ENCODE data around the gene CARD14. TPM values are rescaled to one million over a fixed set of nuclear protein-coding genes. Genes with fewer than 3 reads are reported as not detected.
"Not testable (repeated sequence)": the region's sequence is repeated elsewhere in the genome, so short reads cannot be mapped to it uniquely, and the experiment has no call there.

Gene CARD14
- total RNA-seq, 1 donor from 2014 or later, result 0.60 TPM

DNA sequence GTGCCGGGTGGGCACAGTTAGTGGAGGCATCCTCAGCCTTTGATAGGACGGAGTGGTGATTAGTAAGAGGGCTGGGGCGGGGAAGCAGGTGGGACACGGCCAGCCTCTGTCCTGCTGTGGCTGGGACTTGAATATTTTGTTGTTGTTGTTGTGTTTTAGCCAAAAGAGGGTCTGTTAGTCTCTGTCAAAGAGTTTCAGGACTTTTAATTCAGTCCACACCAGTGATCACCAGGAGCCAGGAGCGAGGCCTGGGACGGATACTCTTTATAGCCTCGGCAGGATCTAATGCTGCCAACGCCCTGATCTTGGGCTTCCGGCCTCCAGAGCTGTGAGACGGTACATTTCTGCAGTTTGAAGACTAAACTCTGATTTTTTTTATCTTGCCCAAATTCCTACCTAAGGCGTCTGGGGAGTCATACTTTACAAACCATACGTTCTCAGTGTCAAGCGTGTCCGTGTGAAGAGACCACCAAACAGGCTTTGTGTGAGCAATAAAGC, 87.9 kb downstream of the CARD14 start:
- no peak overlapping the region for H2AFZ ChIP-seq (replicated peaks)
- H3K27me3 ChIP-seq, result peaks cover 15% of the 10 kb centered on the region
- no peaks in the 10 kb centered on the region for H3K79me2 ChIP-seq (ENCODE audit: low read depth)
- peaks cover 28% of the 10 kb centered on the region for H3K4me1 Mint-ChIP-seq
- H3K4me1 ChIP-seq, result peaks cover 10% of the 10 kb centered on the region
- H3K27me3 Mint-ChIP-seq (ENCODE audit: insufficient read depth, low read depth), result peaks cover 6% of the 10 kb centered on the region
- no peak for TF ChIP-seq EZH2phosphoT487 (IDR thresholded peaks at IDR 0.05)
- TF ChIP-seq EZH2 (IDR thresholded peaks at IDR 0.05), result no peak
- TF ChIP-seq, protein P1, sequence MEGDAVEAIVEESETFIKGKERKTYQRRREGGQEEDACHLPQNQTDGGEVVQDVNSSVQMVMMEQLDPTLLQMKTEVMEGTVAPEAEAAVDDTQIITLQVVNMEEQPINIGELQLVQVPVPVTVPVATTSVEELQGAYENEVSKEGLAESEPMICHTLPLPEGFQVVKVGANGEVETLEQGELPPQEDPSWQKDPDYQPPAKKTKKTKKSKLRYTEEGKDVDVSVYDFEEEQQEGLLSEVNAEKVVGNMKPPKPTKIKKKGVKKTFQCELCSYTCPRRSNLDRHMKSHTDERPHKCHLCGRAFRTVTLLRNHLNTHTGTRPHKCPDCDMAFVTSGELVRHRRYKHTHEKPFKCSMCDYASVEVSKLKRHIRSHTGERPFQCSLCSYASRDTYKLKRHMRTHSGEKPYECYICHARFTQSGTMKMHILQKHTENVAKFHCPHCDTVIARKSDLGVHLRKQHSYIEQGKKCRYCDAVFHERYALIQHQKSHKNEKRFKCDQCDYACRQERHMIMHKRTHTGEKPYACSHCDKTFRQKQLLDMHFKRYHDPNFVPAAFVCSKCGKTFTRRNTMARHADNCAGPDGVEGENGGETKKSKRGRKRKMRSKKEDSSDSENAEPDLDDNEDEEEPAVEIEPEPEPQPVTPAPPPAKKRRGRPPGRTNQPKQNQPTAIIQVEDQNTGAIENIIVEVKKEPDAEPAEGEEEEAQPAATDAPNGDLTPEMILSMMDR (IDR thresholded peaks at IDR 0.05), result no peak
- peaks cover 13% of the 10 kb centered on the region for H4K20me1 ChIP-seq (ENCODE audit: low read depth)
- no peaks in the 10 kb centered on the region for H3K36me3 ChIP-seq
- no peaks in the 10 kb centered on the region for H3K9me3 ChIP-seq (ENCODE audit: low read depth)
- H3K4me2 ChIP-seq, result no peak overlapping the region
- H3K4me3 Mint-ChIP-seq, result no peak overlapping the region
- peak overlapping the region; percentile 23 for H3K27ac Mint-ChIP-seq
- no peaks in the 10 kb centered on the region for H3K36me3 Mint-ChIP-seq
- H3F3A ChIP-seq (ENCODE audit: low read depth), result peaks cover 47% of the 10 kb centered on the region
- no peak overlapping the region for H3K27ac ChIP-seq
- H3K9me3 Mint-ChIP-seq, result peaks cover 2% of the 10 kb centered on the region
- no peak for DNase-seq (ENCODE audit: low spot score)
- H3K4me3 ChIP-seq, result no peak overlapping the region
- no peak overlapping the region for H3K9ac ChIP-seq

DNA sequence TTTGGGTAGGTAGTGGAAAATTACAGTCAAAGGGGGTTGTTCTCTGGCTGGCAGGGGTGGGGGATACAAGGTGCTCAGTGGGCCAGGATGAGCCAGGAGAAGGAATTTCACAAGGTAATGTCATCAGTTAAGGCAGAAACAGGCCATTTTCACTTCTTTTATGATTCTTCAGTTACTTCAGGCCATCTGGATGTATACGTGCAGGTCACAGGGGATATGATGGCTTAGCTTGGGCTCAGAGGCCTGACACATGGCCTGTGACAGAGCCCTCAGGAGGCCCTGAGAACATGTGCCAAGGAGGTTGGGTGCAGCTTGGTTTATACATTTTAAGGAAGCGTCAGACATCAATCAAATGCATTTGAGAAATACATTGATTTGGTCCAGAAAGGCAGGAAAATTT, 88.5 kb downstream of the CARD14 start:
- not testable (repeated sequence) for H3K36me3 ChIP-seq; H3K4me3 ChIP-seq; H3K9me3 ChIP-seq (ENCODE audit: low read depth); H3K27ac ChIP-seq; H3K79me2 ChIP-seq (ENCODE audit: low read depth); H3K27me3 Mint-ChIP-seq (ENCODE audit: insufficient read depth, low read depth); H3K9ac ChIP-seq; H3K4me3 Mint-ChIP-seq; H2AFZ ChIP-seq (replicated peaks); H3K36me3 Mint-ChIP-seq; DNase-seq (ENCODE audit: low spot score); H3K9me3 Mint-ChIP-seq; H3K4me2 ChIP-seq
- Histone ChIP-seq H3K27me3 (peaks cover 15% of the 10 kb centered on the region), H3K4me1 (peaks cover 10% of the 10 kb centered on the region), H4K20me1 (ENCODE audit: low read depth) (peaks cover 18% of the 10 kb centered on the region), H3F3A (ENCODE audit: low read depth) (peaks cover 47% of the 10 kb centered on the region)
- Mint-ChIP-seq H3K4me1 (peaks cover 28% of the 10 kb centered on the region), H3K27ac (peak overlapping the region; percentile 23)

Small RNAs within 50 kb of the gene (small RNA-seq; reads per million reads assigned to genes)
- gene AC087741.2, result not detected

Other genes starting within 250 kb of the CARD14 start
- 21.2 and 34.8 TPM in 2 replicates for gene TBC1D16, start 134.2 kb upstream of the CARD14 start, total RNA-seq (ENCODE audit: low replicate concordance)
- 7.7 and 11.8 TPM in 2 replicates for gene CCDC40, start 133.4 kb upstream of the CARD14 start, total RNA-seq (ENCODE audit: low replicate concordance)
- gene GAA, start 68.4 kb upstream of the CARD14 start, total RNA-seq (ENCODE audit: low replicate concordance), result 15.2 and 78.3 TPM in 2 replicates
- gene EIF4A3, start 22.9 kb upstream of the CARD14 start, total RNA-seq (ENCODE audit: low replicate concordance), result 89.3 and 102 TPM in 2 replicates
- 7.2 and 12.4 TPM in 2 replicates for gene SGSH, start 50.3 kb downstream of the CARD14 start, total RNA-seq (ENCODE audit: low replicate concordance)
- gene SLC26A11, start 50.4 kb downstream of the CARD14 start, total RNA-seq (ENCODE audit: low replicate concordance), result 7.9 and 24.1 TPM in 2 replicates
- gene RNF213, start 90.8 kb downstream of the CARD14 start, total RNA-seq (ENCODE audit: low replicate concordance), result 19.8 and 23.7 TPM in 2 replicates
- gene ENDOV, start 245.1 kb downstream of the CARD14 start, total RNA-seq (ENCODE audit: low replicate concordance), result 9.7 and 13.8 TPM in 2 replicates